Heart left ventricle (tissue), 13 donors: ENCODE data around the gene CHST11.

Experiments used
- POLR2A ChIP-seq, 2 donors: fragments of 450-650 bp; IDR thresholded peaks; one replicate each; pipeline ENCODE4 v1.6.1; 2017; ENCODE audit warnings: antibody characterized with exemption in 2 of 2, mild to moderate bottlenecking in 2 of 2, moderate library complexity in 2 of 2
- TF ChIP-seq, protein P1 (sequence below), 12 donors: fragments of 200-600 bp; sonication (generic) in 4 of 12; IDR thresholded peaks; one replicate each; pipeline versions ENCODE4 v1.5.0 to v1.8.0; 2018 to 2022; ENCODE audit warnings: antibody characterized with exemption in 12 of 12, mild to moderate bottlenecking in 5 of 12
- donor health status: ischemic (EF 13 %, LVEDD 7.1; RV severe dilation, severe dysfunction).
- donor health status: DM: no; HTN: yes; CAD: no.
- donor health status: DM: no; HTN: no; CAD: no.
- donor health status: ischemic (EF 25% LVEDD 6.9; RV normal size, moderate dysfunction).
- donor health status: ischemic (EF 25% LVEDD 5.7; RV mildly dilated, moderate dysfunction).
- donor health status: ischemic (EF 35%, LVEDD 5.7; RV mildly dilated, moderate dysfunction).
- donor health status: nonischemic (EF 11% LVEDD 7.7; RV severe dilation, severe dysfunction).
- donor health status: DM: yes; HTN: yes; CAD: no.
- donor health status: PGD.
- donor health status: ischemic (EF 29% LVEDD 5.4; RV normal size, mild dysfunction).
- donor health status: nonischemic (EF 23%, LVEDD 6.1; RV moderate dilation, normal function).

- TF ChIP-seq, protein P1, sequence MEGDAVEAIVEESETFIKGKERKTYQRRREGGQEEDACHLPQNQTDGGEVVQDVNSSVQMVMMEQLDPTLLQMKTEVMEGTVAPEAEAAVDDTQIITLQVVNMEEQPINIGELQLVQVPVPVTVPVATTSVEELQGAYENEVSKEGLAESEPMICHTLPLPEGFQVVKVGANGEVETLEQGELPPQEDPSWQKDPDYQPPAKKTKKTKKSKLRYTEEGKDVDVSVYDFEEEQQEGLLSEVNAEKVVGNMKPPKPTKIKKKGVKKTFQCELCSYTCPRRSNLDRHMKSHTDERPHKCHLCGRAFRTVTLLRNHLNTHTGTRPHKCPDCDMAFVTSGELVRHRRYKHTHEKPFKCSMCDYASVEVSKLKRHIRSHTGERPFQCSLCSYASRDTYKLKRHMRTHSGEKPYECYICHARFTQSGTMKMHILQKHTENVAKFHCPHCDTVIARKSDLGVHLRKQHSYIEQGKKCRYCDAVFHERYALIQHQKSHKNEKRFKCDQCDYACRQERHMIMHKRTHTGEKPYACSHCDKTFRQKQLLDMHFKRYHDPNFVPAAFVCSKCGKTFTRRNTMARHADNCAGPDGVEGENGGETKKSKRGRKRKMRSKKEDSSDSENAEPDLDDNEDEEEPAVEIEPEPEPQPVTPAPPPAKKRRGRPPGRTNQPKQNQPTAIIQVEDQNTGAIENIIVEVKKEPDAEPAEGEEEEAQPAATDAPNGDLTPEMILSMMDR (IDR thresholded peaks at IDR 0.05): no peak
- TF ChIP-seq POLR2A (IDR thresholded peaks at IDR 0.05): no peak
Measured at GRCh38 chr12:104560881-104561280, 104.1 kb downstream of the CHST11 start.
